ENCODE results near the gene RTP3. TPM values are rescaled to one million over a fixed set of nuclear protein-coding genes. Genes with fewer than 3 reads are reported as not detected.

RTP3 gene
- total RNA-seq, 1 donor from 2014 or later = not detected

DNA sequence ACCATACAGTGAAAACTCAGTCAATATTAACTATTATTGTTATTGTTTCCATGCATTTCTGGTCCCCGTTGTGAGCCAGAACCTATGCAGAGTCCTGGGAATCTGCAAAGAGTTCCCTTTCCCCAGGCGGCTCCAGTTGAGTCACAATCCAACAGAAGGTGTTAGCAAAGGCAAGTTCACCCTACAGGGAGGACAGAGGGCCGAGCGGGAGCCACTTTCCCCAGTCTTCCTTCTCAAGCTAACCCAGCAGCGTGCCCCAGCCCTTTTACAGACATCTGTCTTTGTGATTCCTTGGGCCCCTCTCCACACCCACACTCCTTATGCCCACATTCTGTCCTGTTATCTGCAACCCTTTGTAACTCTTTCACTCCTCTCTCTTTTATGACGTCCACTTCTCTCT, 20.0 kb upstream of the RTP3 start:
- no peak for TF ChIP-seq CTCF (conservative IDR thresholded peaks at IDR 0.05; ENCODE audit: low read depth, low read length)
- no peak for DNase-seq (ENCODE audit: low read depth)
- H3K4me3 ChIP-seq (ENCODE audit: low read depth, low read length) = no peak overlapping the region

DNA sequence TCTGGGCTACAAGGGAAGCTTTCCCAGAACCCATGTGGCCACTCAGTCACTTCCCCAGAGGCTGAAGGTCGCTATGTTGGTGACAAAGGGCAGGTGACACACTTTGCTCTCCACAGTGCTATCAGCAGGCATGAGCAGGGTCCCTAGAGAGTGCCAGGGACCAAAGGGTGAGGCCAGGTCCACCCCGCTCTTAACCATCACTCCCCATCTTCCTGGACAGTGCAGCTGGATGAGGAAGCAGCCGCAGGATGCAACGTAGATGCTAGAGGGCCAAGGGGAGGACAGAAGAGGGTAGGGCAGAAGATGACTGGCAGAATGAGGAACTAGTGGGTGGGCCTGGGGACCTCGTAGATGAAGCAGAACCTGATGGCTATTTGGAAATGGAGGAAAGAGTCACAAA, 19.4 kb upstream of the RTP3 start:
- TF ChIP-seq CTCF (conservative IDR thresholded peaks at IDR 0.05; ENCODE audit: low read depth, low read length) = no peak
- no peak for DNase-seq (ENCODE audit: low read depth)
- no peak overlapping the region for H3K4me3 ChIP-seq (ENCODE audit: low read depth, low read length)

DNA sequence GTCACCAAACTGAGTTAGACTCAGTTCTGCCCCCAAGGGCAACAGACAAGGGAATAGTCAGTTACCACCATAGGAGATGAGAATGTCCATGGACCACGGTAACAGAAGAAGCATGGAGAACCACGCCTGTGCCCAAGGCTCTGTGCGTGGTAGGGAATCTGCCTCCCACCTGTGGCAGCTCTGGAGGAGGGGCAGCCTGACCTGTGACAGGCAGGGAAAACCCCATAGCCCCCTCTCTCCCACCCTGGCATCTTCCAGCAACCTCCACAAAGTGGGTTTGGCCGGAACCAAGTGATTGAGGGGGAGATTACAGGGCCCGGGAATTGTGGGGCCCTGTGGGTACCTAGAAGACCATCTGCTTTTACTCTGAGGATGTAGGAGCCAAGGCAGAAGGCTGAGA, 18.8 kb upstream of the RTP3 start:
- TF ChIP-seq CTCF (conservative IDR thresholded peaks at IDR 0.05; ENCODE audit: low read depth, low read length) = no peak
- no peak for DNase-seq (ENCODE audit: low read depth)
- H3K4me3 ChIP-seq (ENCODE audit: low read depth, low read length) = no peak overlapping the region

DNA sequence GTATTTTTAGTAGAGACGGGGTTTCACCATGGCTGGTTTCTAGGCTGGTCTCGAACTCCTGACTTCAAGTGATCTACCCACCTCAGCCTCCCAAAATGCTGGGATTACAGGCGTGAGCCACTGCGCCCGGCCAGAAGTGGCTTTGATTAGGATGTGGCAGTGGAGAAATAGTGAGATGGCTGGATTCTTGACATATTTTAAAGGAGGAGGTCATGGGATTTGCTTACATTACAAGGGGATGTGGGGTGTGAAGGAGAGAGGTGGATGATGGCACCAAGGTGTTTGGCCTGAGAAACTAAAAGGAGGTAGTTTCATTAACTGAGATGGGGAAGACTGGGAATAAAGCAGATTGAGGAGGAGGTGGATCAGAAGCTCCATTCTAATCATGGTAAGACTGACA, 18.1 kb upstream of the RTP3 start:
- H3K4me3 ChIP-seq (ENCODE audit: low read depth, low read length) = no peak overlapping the region
- no peak for TF ChIP-seq CTCF (conservative IDR thresholded peaks at IDR 0.05; ENCODE audit: low read depth, low read length)
- no peak for DNase-seq (ENCODE audit: low read depth)

- DNase-seq (ENCODE audit: low read depth) = no peak
- no peak for TF ChIP-seq CTCF (conservative IDR thresholded peaks at IDR 0.05; ENCODE audit: low read depth, low read length)
- H3K4me3 ChIP-seq (ENCODE audit: low read depth, low read length) = no peak overlapping the region
These were observed 17.1 kb upstream of the RTP3 start for GRCh38 chr3:46480491-46481195.

GRCh38 chr3:46481636-46482035, 16.1 kb upstream of the RTP3 start:
- no peak for DNase-seq (ENCODE audit: low read depth)
- no peak overlapping the region for H3K4me3 ChIP-seq (ENCODE audit: low read depth, low read length)
- no peak for TF ChIP-seq CTCF (conservative IDR thresholded peaks at IDR 0.05; ENCODE audit: low read depth, low read length)

Measured in epithelial cell of proximal tubule (primary cell).